SU-DHL-6 (cell line): ENCODE results near the gene TSHZ2.

Experiments
- H2AFZ ChIP-seq: fragments of 200-600 bp; sonication (generic); 2 replicates; pipeline ENCODE4 v1.6.1; 2014; ENCODE audit warnings: low read depth, mild to moderate bottlenecking, moderate library complexity, mixed read lengths, antibody characterized with exemption, low read length; ENCODE audit not compliant: severe bottlenecking
- H3F3A ChIP-seq: fragments of 200-600 bp; shearing (Covaris generic); 2 replicates; pipeline ENCODE4 v1.6.0; 2016; ENCODE audit warnings: antibody characterized with exemption, mild to moderate bottlenecking; ENCODE audit not compliant: insufficient read depth
- H3K27ac ChIP-seq: fragments of 200-600 bp; sonication (generic); 2 replicates; pipeline ENCODE4 v1.5.1; 2016; ENCODE audit warnings: low read depth, mild to moderate bottlenecking, low read length, moderate library complexity, mixed read lengths
- H3K27me3 ChIP-seq: fragments of 200-600 bp; sonication (generic), shearing (Covaris generic); 2 replicates; pipeline ENCODE4 v1.6.0; 2014; ENCODE audit warnings: mild to moderate bottlenecking, low read length
- H3K36me3 ChIP-seq: fragments of 200-600 bp; sonication (generic); 2 replicates; pipeline ENCODE4 v1.6.1; 2014; ENCODE audit warnings: mild to moderate bottlenecking, low read length, mixed read lengths
- H3K4me2 ChIP-seq: fragments of 300-600, 200-600 bp; shearing (Covaris generic), sonication (generic); 2 replicates; pipeline ENCODE4 v1.6.0; 2014; ENCODE audit warnings: low read length, low read depth, mild to moderate bottlenecking; ENCODE audit not compliant: poor library complexity, severe bottlenecking
- H3K4me3 ChIP-seq: fragments of 200-600 bp; sonication (generic); 2 replicates; pipeline ENCODE4 v1.5.1; 2014; ENCODE audit warnings: antibody characterized with exemption, low read length, mild to moderate bottlenecking, mixed read lengths; ENCODE audit not compliant: insufficient read depth, poor library complexity, severe bottlenecking
- H3K79me2 ChIP-seq: fragments of 200-600 bp; sonication (generic); 2 replicates; pipeline ENCODE4 v1.6.1; 2014; ENCODE audit warnings: mild to moderate bottlenecking, low read length, moderate library complexity; ENCODE audit not compliant: insufficient read depth
- H3K9ac ChIP-seq: fragments of 200-600 bp; sonication (generic); 2 replicates; pipeline ENCODE4 v1.7.0; 2014; ENCODE audit warnings: mild to moderate bottlenecking, low read length
- H3K9me2 ChIP-seq: fragments of 200-600 bp; sonication (generic); replicated peaks from 2 replicates; pipeline ENCODE4 v1.6.1; 2014; ENCODE audit warnings: low read length; ENCODE audit not compliant: insufficient read depth
- H3K9me3 ChIP-seq: fragments of 200-600 bp; sonication (generic); 2 replicates; pipeline ENCODE4 v1.6.1; 2014; ENCODE audit warnings: low read length, mixed read lengths; ENCODE audit not compliant: insufficient read depth
- H4K20me1 ChIP-seq: fragments of 200-600 bp; sonication (generic); 2 replicates; pipeline ENCODE4 v1.6.1; 2014; ENCODE audit warnings: low read depth, mild to moderate bottlenecking, antibody characterized with exemption, low read length, moderate library complexity, mixed read lengths
- EZH2phosphoT487 ChIP-seq: fragments of 200-600 bp; sonication (generic), shearing (Covaris generic); conservative IDR thresholded peaks from 2 replicates; pipeline ENCODE4 v1.6.1; 2018; ENCODE audit warnings: mild to moderate bottlenecking, antibody characterized with exemption, low read length, moderate library complexity, mixed read lengths
- TF ChIP-seq, protein P1 (sequence below): fragments of 200-600 bp; sonication (generic); IDR thresholded peaks from one replicate; pipeline ENCODE4 v1.5.1; 2017; ENCODE audit warnings: antibody characterized with exemption, mild to moderate bottlenecking, low read length, moderate library complexity; ENCODE audit not compliant: insufficient read depth, poor library complexity, severe bottlenecking

TSHZ2 gene

DNA sequence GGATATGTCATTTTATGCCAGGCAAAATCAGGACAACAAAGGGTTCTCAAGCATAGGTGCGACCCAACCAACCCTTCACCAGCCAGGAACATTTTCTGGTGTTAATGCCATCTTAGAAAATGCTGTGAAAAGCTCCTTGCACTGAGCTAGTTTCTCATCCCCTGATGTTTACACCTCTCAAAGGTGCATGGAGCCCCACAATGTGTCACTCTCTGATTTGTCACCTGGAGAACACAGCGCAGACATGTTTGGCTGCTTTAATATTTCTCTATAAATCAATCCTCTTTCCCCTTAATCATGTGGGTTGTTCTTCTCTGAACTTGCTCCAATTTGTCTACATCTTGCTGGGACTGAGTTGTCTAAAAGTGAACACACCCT lies 244.3 kb downstream of the TSHZ2 start:
- H3K27ac ChIP-seq, result no peak overlapping the region
- H3K27me3 ChIP-seq, result no peaks in the 10 kb centered on the region
- no peaks in the 10 kb centered on the region for H4K20me1 ChIP-seq
- H3K9me2 ChIP-seq, result no peaks in the 10 kb centered on the region
- H3K79me2 ChIP-seq, result no peaks in the 10 kb centered on the region
- H2AFZ ChIP-seq, result peak overlapping the region; percentile 12
- H3K4me3 ChIP-seq, result no peak overlapping the region
- TF ChIP-seq, protein P1, sequence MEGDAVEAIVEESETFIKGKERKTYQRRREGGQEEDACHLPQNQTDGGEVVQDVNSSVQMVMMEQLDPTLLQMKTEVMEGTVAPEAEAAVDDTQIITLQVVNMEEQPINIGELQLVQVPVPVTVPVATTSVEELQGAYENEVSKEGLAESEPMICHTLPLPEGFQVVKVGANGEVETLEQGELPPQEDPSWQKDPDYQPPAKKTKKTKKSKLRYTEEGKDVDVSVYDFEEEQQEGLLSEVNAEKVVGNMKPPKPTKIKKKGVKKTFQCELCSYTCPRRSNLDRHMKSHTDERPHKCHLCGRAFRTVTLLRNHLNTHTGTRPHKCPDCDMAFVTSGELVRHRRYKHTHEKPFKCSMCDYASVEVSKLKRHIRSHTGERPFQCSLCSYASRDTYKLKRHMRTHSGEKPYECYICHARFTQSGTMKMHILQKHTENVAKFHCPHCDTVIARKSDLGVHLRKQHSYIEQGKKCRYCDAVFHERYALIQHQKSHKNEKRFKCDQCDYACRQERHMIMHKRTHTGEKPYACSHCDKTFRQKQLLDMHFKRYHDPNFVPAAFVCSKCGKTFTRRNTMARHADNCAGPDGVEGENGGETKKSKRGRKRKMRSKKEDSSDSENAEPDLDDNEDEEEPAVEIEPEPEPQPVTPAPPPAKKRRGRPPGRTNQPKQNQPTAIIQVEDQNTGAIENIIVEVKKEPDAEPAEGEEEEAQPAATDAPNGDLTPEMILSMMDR, result no peak
- no peak for TF ChIP-seq EZH2phosphoT487
- H3K9ac ChIP-seq, result no peak overlapping the region
- H3K4me2 ChIP-seq, result peak overlapping the region; percentile 17
- no peaks in the 10 kb centered on the region for H3K36me3 ChIP-seq
- H3F3A ChIP-seq, result no peaks in the 10 kb centered on the region
- H3K9me3 ChIP-seq, result no peaks in the 10 kb centered on the region

DNA sequence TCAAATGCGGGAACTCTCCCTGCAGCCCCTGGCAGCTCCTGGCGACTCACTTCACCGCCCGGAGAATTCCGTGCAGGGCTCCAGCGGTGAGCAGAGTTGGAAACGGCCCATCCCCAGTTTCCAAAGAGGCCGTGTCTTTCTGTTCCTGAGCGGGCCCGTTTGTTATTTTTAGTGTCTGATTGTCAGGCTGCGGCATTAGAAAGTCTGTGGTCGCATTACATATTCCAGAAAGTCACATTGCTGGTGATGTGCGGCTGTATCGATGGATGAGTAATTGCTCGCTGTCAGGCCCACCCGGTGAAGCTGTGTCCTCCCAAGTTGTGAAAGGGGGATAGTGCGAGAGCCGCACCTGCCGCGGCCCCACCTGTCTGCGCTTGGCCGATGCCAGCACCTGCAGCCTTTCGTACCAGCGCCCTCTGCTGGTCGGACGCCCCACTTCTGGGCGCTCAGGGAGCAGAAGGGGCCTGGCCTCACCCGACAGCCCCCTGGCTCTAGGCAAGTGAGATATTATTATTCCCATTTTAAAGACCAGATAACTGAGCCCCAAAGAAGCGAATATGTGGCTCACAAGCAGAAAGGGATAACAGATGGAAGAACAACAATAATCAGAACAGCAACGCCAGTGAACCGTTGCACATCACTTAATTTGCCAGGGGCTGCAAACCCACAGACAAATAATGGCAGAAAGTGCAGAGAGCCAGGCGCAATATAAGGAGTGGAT lies 244.9 kb downstream of the TSHZ2 start:
- H3K9ac ChIP-seq, result no peak overlapping the region
- H4K20me1 ChIP-seq, result no peaks in the 10 kb centered on the region
- TF ChIP-seq, protein P1, result peak; percentile 94
- TF ChIP-seq EZH2phosphoT487, result no peak
- no peaks in the 10 kb centered on the region for H3K36me3 ChIP-seq
- peak overlapping the region; percentile 12 for H2AFZ ChIP-seq
- H3K4me2 ChIP-seq, result peak overlapping the region; percentile 17
- no peak overlapping the region for H3K4me3 ChIP-seq
- no peaks in the 10 kb centered on the region for H3F3A ChIP-seq
- no peak overlapping the region for H3K27ac ChIP-seq
- H3K9me2 ChIP-seq, result no peaks in the 10 kb centered on the region
- no peaks in the 10 kb centered on the region for H3K79me2 ChIP-seq
- H3K9me3 ChIP-seq, result no peaks in the 10 kb centered on the region
- no peaks in the 10 kb centered on the region for H3K27me3 ChIP-seq

DNA sequence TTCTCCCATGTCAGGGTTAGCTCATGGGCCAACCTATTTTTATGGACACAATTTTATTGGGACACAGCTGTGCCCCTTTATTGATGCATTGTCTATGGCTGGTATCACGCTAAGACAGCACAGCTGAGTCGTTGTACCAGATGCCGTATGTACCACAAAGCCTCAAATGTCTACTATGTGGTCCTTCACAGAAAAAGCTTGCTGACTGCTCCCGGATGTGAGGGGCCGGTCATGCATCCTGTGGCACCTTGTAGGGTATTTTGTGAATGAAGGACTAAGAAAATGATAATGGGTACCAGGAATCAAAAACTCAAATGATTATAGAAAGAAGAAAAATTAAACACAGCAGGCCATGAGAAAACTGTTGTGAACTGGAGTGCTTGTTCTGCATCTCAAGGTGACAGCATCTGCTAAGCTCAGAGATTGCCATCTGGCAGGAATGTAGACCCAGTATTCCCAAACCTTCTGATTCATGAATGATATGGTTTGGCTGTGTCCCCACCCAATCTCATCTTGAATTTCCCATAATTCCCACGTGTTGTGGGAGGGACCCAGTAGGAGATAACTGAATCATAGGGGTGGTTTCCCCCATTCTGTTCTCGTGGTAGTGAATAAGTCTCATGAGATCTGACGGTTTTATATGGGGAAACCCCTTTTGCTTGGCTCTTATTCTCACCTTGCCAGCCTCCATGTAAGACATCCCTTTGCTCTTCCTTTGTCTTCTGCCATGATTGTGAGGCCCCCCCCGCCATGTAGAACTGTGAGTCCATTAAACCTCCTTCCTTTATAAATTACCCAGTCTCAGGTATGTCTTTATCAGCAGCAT lies 248.5 kb downstream of the TSHZ2 start:
- Histone ChIP-seq H3K79me2 (no peaks in the 10 kb centered on the region), H3K4me2 (no peak overlapping the region)

More for the DNA sequence above, 248.5 kb downstream of the TSHZ2 start:
- Histone ChIP-seq H3K36me3 (no peaks in the 10 kb centered on the region), H3K9me2 (no peaks in the 10 kb centered on the region), H2AFZ (no peak overlapping the region), H3K9me3 (no peaks in the 10 kb centered on the region), H4K20me1 (no peaks in the 10 kb centered on the region), H3K27me3 (no peaks in the 10 kb centered on the region), H3K27ac (no peak overlapping the region), H3K9ac (no peak overlapping the region), H3K4me3 (no peak overlapping the region), H3F3A (no peaks in the 10 kb centered on the region)
- no peak for TF ChIP-seq EZH2phosphoT487
- TF ChIP-seq, protein P1, result no peak
